Right cardiac atrium (tissue), 5 donors: ENCODE results near the gene GOLGA3. TPM values are rescaled to one million over a fixed set of nuclear protein-coding genes. Genes with fewer than 3 reads are reported as not detected.
"Not testable (repeated sequence)": the region's sequence is repeated elsewhere in the genome, so short reads cannot be mapped to it uniquely, and the experiment has no call there.

Source experiments
- ATAC-seq, 2 donors: fragments of 200-7000 bp; cut with Tn5 transposase; one replicate each; pipeline versions ENCODE4 v1.8.0 to v1.9.1; 2020; ENCODE audit warnings: moderate library complexity in 2 of 2, mild to moderate bottlenecking in 1 of 2
- DNase-seq, 3 donors: peaks; one replicate each; pipeline ENCODE4 v3.0.0-alpha.2; 2020
- H3K27ac ChIP-seq: one replicate; pipeline ENCODE4 v1.5.1; 2013; ENCODE audit warnings: mild to moderate bottlenecking, low read length, control low read depth, moderate library complexity
- H3K27me3 ChIP-seq: one replicate; pipeline ENCODE4 v1.6.1; 2013; ENCODE audit not compliant: control insufficient read depth, insufficient read depth
- H3K4me1 ChIP-seq: one replicate; pipeline ENCODE4 v1.6.1; 2013; ENCODE audit warnings: low read length; ENCODE audit not compliant: control insufficient read depth, insufficient read depth
- H3K4me3 ChIP-seq: one replicate; pipeline ENCODE4 v1.5.1; 2013; ENCODE audit warnings: low read length, control low read depth
- H3K9me3 ChIP-seq: one replicate; pipeline ENCODE4 v1.6.1; 2013; ENCODE audit warnings: low read length; ENCODE audit not compliant: control insufficient read depth
- WGBS: extraction: QIAGEN DNeasy Blood & Tissue Kit; methylation state at CpG from one replicate; pipeline ENCODE4 v1.1.7; 2013; 5-methylcytosine and 5-hydroxymethylcytosine counted together
- intact Hi-C, 4 donors: fragments of 100-400 bp; cut with DNase I; formaldehyde crosslinking; loops; one replicate each; pipeline versions ENCODE4 v1.11.0 to v1.14.0; 2022 to 2023
- polyA plus RNA-seq: library from polyadenylated mRNA; stranded (reverse); fragments of 200-250 nt; gene quantifications from one replicate; pipeline ENCODE4 v1.2.3, GENCODE V29; 2013
- total RNA-seq, 4 donors: library from RNA; stranded (reverse); fragmentation: NEBNext Ultra II Directional; extraction: Animal tissue kit (Norgen Biotek cat#: 25700); gene quantifications; one replicate each; pipeline ENCODE4 v1.2.1, GENCODE V29; 2021
- donor health status: healthy with polysubstance abuse.
- donor health status: DM: no; HTN: yes; CAD: no.
- donor health status: DM: no; HTN: no; CAD: no.
- donor health status: DM: no; HTN: yes; CAD: no; lungs with severe emphysema.
- donor health status: DM: yes; HTN: yes; CAD: no.

GOLGA3 gene
- total and polyA plus RNA-seq, 5 donors, result 14.6 to 49.8 (median 31.7) TPM

DNA sequence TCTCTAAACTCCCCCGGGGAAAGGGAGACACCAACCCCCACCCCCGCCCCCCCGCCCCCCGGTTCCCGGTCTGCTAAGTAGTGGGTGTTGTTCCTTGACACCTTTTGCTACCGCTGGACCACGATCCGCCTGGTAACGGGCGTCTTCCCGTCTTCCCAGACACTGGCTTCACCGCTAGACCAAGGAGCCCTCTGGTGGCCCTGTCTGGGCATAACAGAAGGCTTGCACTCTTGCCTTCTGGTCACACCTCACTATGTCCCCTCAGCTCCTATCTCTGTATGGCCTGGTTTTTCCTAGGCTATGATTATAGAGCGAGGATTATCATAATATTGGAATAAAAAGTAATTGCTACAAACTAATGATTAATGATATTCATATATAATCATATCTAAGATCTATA lies 19.3 kb downstream of the GOLGA3 start:
- H3K4me3 ChIP-seq, H3K4me1 ChIP-seq, ATAC-seq, H3K27me3 ChIP-seq, intact Hi-C loops, H3K27ac ChIP-seq, H3K9me3 ChIP-seq: not testable (repeated sequence)
- peak in 2 of 3 donors; percentile 77 to 80 for DNase-seq
- WGBS, result 57% methylated on average over 13 of the region's 13 CpGs

DNA sequence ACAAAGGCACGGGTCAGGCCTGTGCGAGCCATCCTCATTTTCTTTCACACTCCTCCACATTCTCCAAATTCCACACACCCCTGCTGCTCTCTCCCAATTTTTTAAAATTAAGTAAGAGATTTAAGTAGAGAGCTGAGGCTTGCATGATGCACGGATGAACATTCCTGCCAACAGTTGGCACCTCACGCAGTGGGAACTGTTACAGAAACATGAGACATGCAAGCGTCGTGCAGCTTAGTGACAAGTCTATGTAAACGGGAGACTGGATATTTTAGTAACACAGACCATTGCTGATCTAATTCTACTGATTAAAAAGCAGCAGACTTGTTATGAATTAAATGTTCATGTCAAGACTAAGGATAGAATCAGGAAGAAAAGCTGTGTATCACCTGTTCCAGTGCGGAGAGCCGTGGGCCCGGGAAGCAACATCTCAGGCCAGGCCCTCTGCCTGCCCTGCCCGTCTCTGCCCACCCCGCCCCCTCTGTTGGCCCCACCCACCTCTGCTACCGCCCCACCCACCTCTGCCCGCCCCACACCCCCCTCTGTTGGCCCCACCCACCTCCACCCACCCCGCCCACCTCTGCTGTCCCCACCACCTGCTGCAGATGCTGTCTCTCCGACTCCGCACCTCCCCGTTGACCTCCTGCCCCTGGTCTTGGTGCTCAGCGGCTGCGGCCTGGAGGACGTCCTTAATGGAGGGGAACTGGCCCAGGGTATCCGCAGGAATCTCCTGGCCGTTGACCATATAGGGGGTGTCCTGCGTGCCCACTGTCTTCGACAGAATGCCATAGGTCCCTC lies 21.2 kb downstream of the GOLGA3 start:
- 64% methylated on average over 25 of the region's 25 CpGs for WGBS
- peak in 2 of 3 donors; percentile 22 to 35 for DNase-seq
- Histone ChIP-seq H3K9me3 (no peaks in the 10 kb centered on the region), H3K4me3 (no peak overlapping the region), H3K27me3 (no peaks in the 10 kb centered on the region), H3K27ac (no peak overlapping the region), H3K4me1 (no peaks in the 10 kb centered on the region)
- intact Hi-C loops, result no loop called here
- no peak for ATAC-seq

GRCh38 chr12:132806857-132807256 lies 21.8 kb downstream of the GOLGA3 start:
- Histone ChIP-seq H3K4me3 (no peak overlapping the region), H3K27me3 (no peaks in the 10 kb centered on the region), H3K4me1 (no peaks in the 10 kb centered on the region), H3K27ac (no peak overlapping the region), H3K9me3 (no peaks in the 10 kb centered on the region)
- peak in 2 of 3 donors; percentile 7 to 47 for DNase-seq
- 89% methylated on average over 18 of the region's 18 CpGs for WGBS
- intact Hi-C loops, result no loop called here
- ATAC-seq, result no peak

- Histone ChIP-seq H3K27ac (no peak overlapping the region), H3K27me3 (no peaks in the 10 kb centered on the region), H3K9me3 (no peaks in the 10 kb centered on the region), H3K4me3 (no peak overlapping the region), H3K4me1 (no peaks in the 10 kb centered on the region)
- 78% methylated on average over 16 of the region's 16 CpGs for WGBS
- intact Hi-C loops, result no loop called here
- DNase-seq (peak in 1 of 3 donors; percentile 60), ATAC-seq (peak; percentile 18 to 36)
Measured at GRCh38 chr12:132804426-132804861, 24.2 kb downstream of the GOLGA3 start.

DNA sequence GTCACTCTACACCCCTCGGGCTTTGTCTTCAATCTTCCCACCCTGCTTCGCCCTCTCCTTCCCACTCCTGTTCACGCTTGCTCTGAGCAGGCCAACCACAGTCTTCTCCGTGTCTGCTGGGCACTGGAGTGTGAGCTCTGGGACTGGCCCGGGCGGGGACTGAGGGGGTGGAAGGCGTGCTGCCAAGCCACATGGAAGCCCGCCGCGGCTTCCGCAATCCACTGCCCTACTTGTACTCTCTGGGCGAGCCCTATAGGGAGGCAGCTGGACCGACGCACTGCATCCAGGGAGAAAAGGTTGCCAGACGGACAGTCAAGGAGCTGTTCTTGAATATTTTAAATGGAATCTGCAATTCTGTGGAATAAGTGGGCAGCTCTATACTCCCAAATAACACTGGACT lies 24.8 kb downstream of the GOLGA3 start:
- H3K27me3 ChIP-seq, result no peaks in the 10 kb centered on the region
- H3K9me3 ChIP-seq, result no peaks in the 10 kb centered on the region
- 73% methylated on average over 15 of the region's 15 CpGs for WGBS
- ATAC-seq (peak; percentile 55 to 76), DNase-seq (peak; percentile 50 to 88 (median 77))
- H3K4me1 ChIP-seq, result no peaks in the 10 kb centered on the region
- intact Hi-C loops, result no loop called here
- H3K4me3 ChIP-seq, result no peak overlapping the region
- no peak overlapping the region for H3K27ac ChIP-seq

GRCh38 chr12:132803125-132803524 lies 25.5 kb downstream of the GOLGA3 start:
- Histone ChIP-seq H3K4me3 (no peak overlapping the region), H3K27ac (no peak overlapping the region), H3K9me3 (no peaks in the 10 kb centered on the region), H3K4me1 (no peaks in the 10 kb centered on the region), H3K27me3 (no peaks in the 10 kb centered on the region)
- intact Hi-C loops, result no loop called here
- ATAC-seq (no peak), DNase-seq (peak in 1 of 3 donors; percentile 6)
- 95% methylated on average over 14 of the region's 14 CpGs for WGBS

- H3K4me1 ChIP-seq, result no peaks in the 10 kb centered on the region
- no peaks in the 10 kb centered on the region for H3K27me3 ChIP-seq
- H3K4me3 ChIP-seq, result no peak overlapping the region
- H3K27ac ChIP-seq, result no peak overlapping the region
- no peaks in the 10 kb centered on the region for H3K9me3 ChIP-seq
- ATAC-seq, result no peak
- WGBS, result 89% methylated on average over 28 of the region's 28 CpGs
- peak in 1 of 3 donors; percentile 41 for DNase-seq
- intact Hi-C loops, result no loop called here
Measured at GRCh38 chr12:132801741-132802140, 26.9 kb downstream of the GOLGA3 start.

DNA sequence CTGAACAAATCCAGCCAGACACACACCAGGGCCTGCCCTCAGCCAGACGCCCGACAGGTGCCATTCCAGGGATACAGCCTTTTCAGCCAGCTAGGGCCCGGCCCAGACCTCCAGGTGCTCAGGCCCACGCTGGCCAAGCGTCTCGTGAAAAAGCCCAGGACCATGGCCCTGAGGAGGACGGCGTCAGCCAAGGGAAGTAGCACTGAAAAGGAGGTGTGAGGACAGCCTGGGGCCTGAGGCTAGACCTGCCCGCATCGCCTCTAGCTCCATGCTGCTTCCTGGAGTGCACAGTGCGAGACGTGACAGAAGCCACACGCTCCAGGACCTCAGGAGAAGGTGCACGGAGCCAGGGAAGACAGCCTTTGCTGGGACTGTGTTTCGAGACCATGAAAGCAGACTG lies 29.8 kb downstream of the GOLGA3 start:
- ATAC-seq, result no peak
- 95% methylated on average over 15 of the region's 15 CpGs for WGBS
- peak in 1 of 3 donors; percentile 14 for DNase-seq

DNA sequence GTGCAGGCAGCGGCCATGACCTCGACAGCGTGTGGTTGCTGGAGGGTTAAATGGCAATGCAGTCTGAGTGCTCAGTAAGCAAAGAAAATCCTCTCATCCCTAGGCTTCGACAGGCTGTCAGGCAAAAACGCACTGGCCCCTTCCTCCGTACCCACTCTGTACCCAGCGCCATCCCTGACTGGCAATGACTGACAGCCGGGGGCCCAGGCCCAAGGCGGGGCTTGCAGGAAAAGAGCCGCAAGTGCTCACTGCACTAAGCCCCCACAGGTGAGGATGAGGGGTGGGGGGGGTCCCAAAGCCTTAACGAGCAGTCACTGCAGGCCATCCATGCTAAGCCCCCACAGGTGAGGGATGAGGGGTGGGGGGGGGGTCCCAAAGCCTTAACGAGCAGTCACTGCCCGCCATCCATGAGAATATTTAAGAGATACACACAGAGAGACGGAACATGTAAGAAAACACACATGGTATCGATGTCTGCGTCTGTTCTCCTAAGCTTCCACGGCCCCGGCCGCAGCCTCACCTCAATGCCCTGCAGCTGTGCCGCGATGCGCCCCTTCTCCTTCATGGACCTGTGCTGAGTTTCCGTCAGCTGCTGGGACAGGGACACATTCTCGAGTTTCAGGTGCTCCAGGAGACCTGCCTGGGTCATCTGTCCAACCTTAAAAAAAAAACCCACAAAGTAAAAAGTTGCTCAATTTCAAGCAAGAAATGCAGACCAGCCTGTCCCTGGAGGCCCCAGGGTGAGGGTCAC lies 30.7 kb downstream of the GOLGA3 start:
- WGBS, result 91% methylated on average over 24 of the region's 24 CpGs
- intact Hi-C loops, result no loop called here

More for the DNA sequence above, 29.8 kb downstream of the GOLGA3 start:
- no peaks in the 10 kb centered on the region for H3K27me3 ChIP-seq
- intact Hi-C loops, result no loop called here
- no peak overlapping the region for H3K27ac ChIP-seq
- no peaks in the 10 kb centered on the region for H3K4me1 ChIP-seq
- H3K4me3 ChIP-seq, result no peak overlapping the region
- no peaks in the 10 kb centered on the region for H3K9me3 ChIP-seq

GRCh38 chr12:132795847-132796246 lies 32.8 kb downstream of the GOLGA3 start:
- 95% methylated on average over 14 of the region's 14 CpGs for WGBS
- intact Hi-C loops, result no loop called here
- ATAC-seq (no peak), DNase-seq (peak in 1 of 3 donors; percentile 3)
- no peaks in the 10 kb centered on the region for H3K27me3 ChIP-seq
- H3K4me3 ChIP-seq, result no peak overlapping the region
- no peaks in the 10 kb centered on the region for H3K9me3 ChIP-seq
- H3K4me1 ChIP-seq, result no peaks in the 10 kb centered on the region
- H3K27ac ChIP-seq, result no peak overlapping the region

More for the DNA sequence above, 30.7 kb downstream of the GOLGA3 start:
- Histone ChIP-seq H3K27ac (no peak overlapping the region), H3K4me3 (no peak overlapping the region), H3K4me1 (no peaks in the 10 kb centered on the region), H3K27me3 (no peaks in the 10 kb centered on the region), H3K9me3 (no peaks in the 10 kb centered on the region)
- ATAC-seq, result no peak
- DNase-seq, result peak in 1 of 3 donors; percentile 9

DNA sequence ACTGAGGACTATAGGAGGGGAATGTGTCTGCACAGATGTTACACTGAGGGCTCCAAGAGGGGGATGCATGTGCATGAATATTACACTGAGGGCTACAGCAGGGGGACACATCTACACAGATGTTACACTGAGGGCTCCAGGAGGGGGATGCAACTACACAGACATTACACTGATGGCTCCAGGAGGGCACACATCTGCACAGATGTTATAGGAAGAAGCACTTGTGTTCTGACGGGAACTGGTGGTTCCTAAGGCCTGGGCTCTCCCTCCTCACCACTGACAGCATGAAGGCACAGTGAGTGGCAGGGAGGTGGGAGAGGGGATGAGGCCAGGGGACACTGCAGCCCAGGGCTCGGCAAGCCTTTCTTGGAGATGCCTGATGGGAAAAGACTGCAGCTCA lies 36.7 kb downstream of the GOLGA3 start:
- DNase-seq, result peak in 1 of 3 donors; percentile 16
- ATAC-seq, H3K27me3 ChIP-seq, H3K9me3 ChIP-seq, H3K4me3 ChIP-seq, H3K4me1 ChIP-seq, intact Hi-C loops, H3K27ac ChIP-seq: not testable (repeated sequence)
- WGBS, result 88% methylated on average over 2 of the region's 2 CpGs
